ENCODE measurements around the gene ACTG1. TPM values are rescaled to one million over a fixed set of nuclear protein-coding genes. Genes with fewer than 3 reads are reported as not detected.

The ACTG1 gene
- total and polyA plus RNA-seq, 2 of the 13 experiments (the other 11 are each of a cell fraction or from before 2014, with no cell fraction given), result 973 to 1,138 TPM

- no peak for TF ChIP-seq ZNF615 (CRISPR knock-in tag; IDR thresholded peaks at IDR 0.05; ENCODE audit: borderline replicate concordance)
- TF ChIP-seq ZNF549 (CRISPR knock-in tag; IDR thresholded peaks at IDR 0.05), result no peak
- no peak for TF ChIP-seq ZNF18 (CRISPR knock-in tag; IDR thresholded peaks at IDR 0.05; ENCODE audit: insufficient replicate concordance)
- no peak for TF ChIP-seq ZFP37 (CRISPR knock-in tag; IDR thresholded peaks at IDR 0.05; ENCODE audit: borderline replicate concordance)
- TF ChIP-seq HNF4G (IDR thresholded peaks at IDR 0.05; ENCODE audit: borderline replicate concordance, low read depth, low read length), result no peak
- no peak for TF ChIP-seq HNF4G (CRISPR knock-in tag; IDR thresholded peaks at IDR 0.05; ENCODE audit: borderline replicate concordance, low read depth)
- TF ChIP-seq, protein P1, sequence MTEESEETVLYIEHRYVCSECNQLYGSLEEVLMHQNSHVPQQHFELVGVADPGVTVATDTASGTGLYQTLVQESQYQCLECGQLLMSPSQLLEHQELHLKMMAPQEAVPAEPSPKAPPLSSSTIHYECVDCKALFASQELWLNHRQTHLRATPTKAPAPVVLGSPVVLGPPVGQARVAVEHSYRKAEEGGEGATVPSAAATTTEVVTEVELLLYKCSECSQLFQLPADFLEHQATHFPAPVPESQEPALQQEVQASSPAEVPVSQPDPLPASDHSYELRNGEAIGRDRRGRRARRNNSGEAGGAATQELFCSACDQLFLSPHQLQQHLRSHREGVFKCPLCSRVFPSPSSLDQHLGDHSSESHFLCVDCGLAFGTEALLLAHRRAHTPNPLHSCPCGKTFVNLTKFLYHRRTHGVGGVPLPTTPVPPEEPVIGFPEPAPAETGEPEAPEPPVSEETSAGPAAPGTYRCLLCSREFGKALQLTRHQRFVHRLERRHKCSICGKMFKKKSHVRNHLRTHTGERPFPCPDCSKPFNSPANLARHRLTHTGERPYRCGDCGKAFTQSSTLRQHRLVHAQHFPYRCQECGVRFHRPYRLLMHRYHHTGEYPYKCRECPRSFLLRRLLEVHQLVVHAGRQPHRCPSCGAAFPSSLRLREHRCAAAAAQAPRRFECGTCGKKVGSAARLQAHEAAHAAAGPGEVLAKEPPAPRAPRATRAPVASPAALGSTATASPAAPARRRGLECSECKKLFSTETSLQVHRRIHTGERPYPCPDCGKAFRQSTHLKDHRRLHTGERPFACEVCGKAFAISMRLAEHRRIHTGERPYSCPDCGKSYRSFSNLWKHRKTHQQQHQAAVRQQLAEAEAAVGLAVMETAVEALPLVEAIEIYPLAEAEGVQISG (CRISPR knock-in tag; IDR thresholded peaks at IDR 0.05), result peak; percentile 28; the same call in 1 of the 2 replicates
- no peak for TF ChIP-seq ZNF644 (CRISPR knock-in tag; IDR thresholded peaks at IDR 0.05; ENCODE audit: low read depth)
- TF ChIP-seq, protein P2, sequence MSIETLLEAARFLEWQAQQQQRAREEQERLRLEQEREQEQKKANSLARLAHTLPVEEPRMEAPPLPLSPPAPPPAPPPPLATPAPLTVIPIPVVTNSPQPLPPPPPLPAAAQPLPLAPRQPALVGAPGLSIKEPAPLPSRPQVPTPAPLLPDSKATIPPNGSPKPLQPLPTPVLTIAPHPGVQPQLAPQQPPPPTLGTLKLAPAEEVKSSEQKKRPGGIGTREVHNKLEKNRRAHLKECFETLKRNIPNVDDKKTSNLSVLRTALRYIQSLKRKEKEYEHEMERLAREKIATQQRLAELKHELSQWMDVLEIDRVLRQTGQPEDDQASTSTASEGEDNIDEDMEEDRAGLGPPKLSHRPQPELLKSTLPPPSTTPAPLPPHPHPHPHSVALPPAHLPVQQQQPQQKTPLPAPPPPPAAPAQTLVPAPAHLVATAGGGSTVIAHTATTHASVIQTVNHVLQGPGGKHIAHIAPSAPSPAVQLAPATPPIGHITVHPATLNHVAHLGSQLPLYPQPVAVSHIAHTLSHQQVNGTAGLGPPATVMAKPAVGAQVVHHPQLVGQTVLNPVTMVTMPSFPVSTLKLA (IDR thresholded peaks at IDR 0.05), result no peak
- TF ChIP-seq ZNF337 (CRISPR knock-in tag; IDR thresholded peaks at IDR 0.05; ENCODE audit: borderline replicate concordance, low read depth), result no peak
- TF ChIP-seq POLR2G (IDR thresholded peaks at IDR 0.05; ENCODE audit: low read depth, low read length), result no peak
- TF ChIP-seq ZNF350 (CRISPR knock-in tag; IDR thresholded peaks at IDR 0.05; ENCODE audit: borderline replicate concordance, low read depth), result no peak
- no peak for TF ChIP-seq PHF8 (CRISPR knock-in tag; IDR thresholded peaks at IDR 0.05)
- TF ChIP-seq MAFF (IDR thresholded peaks at IDR 0.05; ENCODE audit: low read depth, low read length), result no peak
- 0 out of 2 replicates have a peak, but pooled peaks have one; percentile 77 for TF ChIP-seq MTF2 (CRISPR knock-in tag; IDR thresholded peaks at IDR 0.05; ENCODE audit: borderline replicate concordance)
- TF ChIP-seq ZNF281 (CRISPR knock-in tag; IDR thresholded peaks at IDR 0.05; ENCODE audit: borderline replicate concordance), result no peak
- no peak for TF ChIP-seq GTF2F1 (IDR thresholded peaks at IDR 0.05; ENCODE audit: low read length)
- TF ChIP-seq, protein P3, sequence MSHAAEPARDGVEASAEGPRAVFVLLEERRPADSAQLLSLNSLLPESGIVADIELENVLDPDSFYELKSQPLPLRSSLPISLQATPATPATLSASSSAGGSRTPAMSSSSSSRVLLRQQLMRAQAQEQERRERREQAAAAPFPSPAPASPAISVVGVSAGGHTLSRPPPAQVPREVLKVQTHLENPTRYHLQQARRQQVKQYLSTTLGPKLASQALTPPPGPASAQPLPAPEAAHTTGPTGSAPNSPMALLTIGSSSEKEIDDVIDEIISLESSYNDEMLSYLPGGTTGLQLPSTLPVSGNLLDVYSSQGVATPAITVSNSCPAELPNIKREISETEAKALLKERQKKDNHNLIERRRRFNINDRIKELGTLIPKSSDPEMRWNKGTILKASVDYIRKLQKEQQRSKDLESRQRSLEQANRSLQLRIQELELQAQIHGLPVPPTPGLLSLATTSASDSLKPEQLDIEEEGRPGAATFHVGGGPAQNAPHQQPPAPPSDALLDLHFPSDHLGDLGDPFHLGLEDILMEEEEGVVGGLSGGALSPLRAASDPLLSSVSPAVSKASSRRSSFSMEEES (CRISPR knock-in tag; IDR thresholded peaks at IDR 0.05), result no peak
- TF ChIP-seq YY1 (IDR thresholded peaks at IDR 0.05; ENCODE audit: insufficient read depth, insufficient replicate concordance, low read depth, low read length), result no peak
Measured at GRCh38 chr17:81527591-81528383, 15.2 kb upstream of the ACTG1 start, which contains the start of gene FSCN2 (continued).
